NCI-H187 (cell line): ENCODE data around the gene NRDC.
"Not testable (repeated sequence)": the region's sequence is repeated elsewhere in the genome, so short reads cannot be mapped to it uniquely, and the experiment has no call there.

Experiments used
- DNase-seq, 2 experiments: peaks; one replicate each; lab custom pipeline; 2025; lab: John Stamatoyannopoulos, UW

NRDC gene

GRCh38 chr1:51877434-51878307 is 856 bp downstream of the NRDC start:
- DNase-seq, result peak in 1 of 2 experiments; percentile 11

GRCh38 chr1:51875836-51876235 is 2.7 kb downstream of the NRDC start:
- no peak for DNase-seq

GRCh38 chr1:51875291-51875772 is 3.2 kb downstream of the NRDC start:
- DNase-seq, result no peak

- not testable (repeated sequence) for DNase-seq
Observed at GRCh38 chr1:51873270-51873669, 5.3 kb downstream of the NRDC start.

- no peak for DNase-seq
Observed at GRCh38 chr1:51871351-51871975, 7.1 kb downstream of the NRDC start.

GRCh38 chr1:51870603-51871350 is 7.8 kb downstream of the NRDC start:
- DNase-seq, result no peak

GRCh38 chr1:51867479-51868232 is 10.9 kb downstream of the NRDC start:
- DNase-seq, result no peak

GRCh38 chr1:51863384-51863783 is 15.1 kb downstream of the NRDC start:
- no peak for DNase-seq

- no peak for DNase-seq
Observed at GRCh38 chr1:51861669-51862068, 16.9 kb downstream of the NRDC start.

GRCh38 chr1:51859735-51860134 is 18.8 kb downstream of the NRDC start:
- DNase-seq, result no peak

- no peak for DNase-seq
Observed at GRCh38 chr1:51859333-51859732, 19.2 kb downstream of the NRDC start.

- no peak for DNase-seq
Observed at GRCh38 chr1:51858892-51859291, 19.6 kb downstream of the NRDC start.

GRCh38 chr1:51856745-51857144 is 21.8 kb downstream of the NRDC start:
- DNase-seq, result no peak

GRCh38 chr1:51855624-51856023 is 22.9 kb downstream of the NRDC start:
- no peak for DNase-seq

- DNase-seq, result no peak
Observed at GRCh38 chr1:51853360-51853759, 25.2 kb downstream of the NRDC start.

- no peak for DNase-seq
Observed at GRCh38 chr1:51851882-51852396, 26.6 kb downstream of the NRDC start.

- DNase-seq, result no peak
Observed at GRCh38 chr1:51850420-51851223, 27.9 kb downstream of the NRDC start.

GRCh38 chr1:51847294-51847920 is 31.1 kb downstream of the NRDC start:
- no peak for DNase-seq

GRCh38 chr1:51843948-51844347 is 34.6 kb downstream of the NRDC start:
- no peak for DNase-seq

- DNase-seq, result no peak
Observed at GRCh38 chr1:51842261-51842660, 36.3 kb downstream of the NRDC start.
